Spleen (tissue), 7 donors: ENCODE results near the gene SEC16A.

Source experiments
- POLR2A ChIP-seq, 3 donors: fragments of 450-650 bp; IDR thresholded peaks; one replicate each; pipeline ENCODE4 v1.5.1; 2017; ENCODE audit warnings: antibody characterized with exemption in 3 of 3, mild to moderate bottlenecking in 1 of 3
- POLR2AphosphoS5 ChIP-seq, 3 donors: sonication (generic); formaldehyde crosslinking; IDR thresholded peaks; one replicate each; pipeline ENCODE4 v1.5.1; 2017; ENCODE audit warnings: antibody characterized with exemption in 3 of 3
- TF ChIP-seq, protein P1 (sequence below), 11 experiments: fragments of 200-600 bp in 7 of 11; fragments of 450-650 bp in 4 of 11; sonication (generic) in 4 of 11; IDR thresholded peaks in 8 of 11; conservative IDR thresholded peaks in 3 of 11; 1 replicate in 7 of 11; 2 replicates in 4 of 11; pipeline versions ENCODE4 v1.4.0 to v1.8.0; 2016 to 2021; ENCODE audit warnings: antibody characterized with exemption in 11 of 11, inconsistent platforms in 4 of 11, mild to moderate bottlenecking in 1 of 11
- donor health status: DM: no; HTN: no; CAD: no; lungs with moderate emphysema.
- donor health status: DM: no; HTN: no; CAD: no.
- donor health status: DM: no; HTN: no; CAD: no.

DNA sequence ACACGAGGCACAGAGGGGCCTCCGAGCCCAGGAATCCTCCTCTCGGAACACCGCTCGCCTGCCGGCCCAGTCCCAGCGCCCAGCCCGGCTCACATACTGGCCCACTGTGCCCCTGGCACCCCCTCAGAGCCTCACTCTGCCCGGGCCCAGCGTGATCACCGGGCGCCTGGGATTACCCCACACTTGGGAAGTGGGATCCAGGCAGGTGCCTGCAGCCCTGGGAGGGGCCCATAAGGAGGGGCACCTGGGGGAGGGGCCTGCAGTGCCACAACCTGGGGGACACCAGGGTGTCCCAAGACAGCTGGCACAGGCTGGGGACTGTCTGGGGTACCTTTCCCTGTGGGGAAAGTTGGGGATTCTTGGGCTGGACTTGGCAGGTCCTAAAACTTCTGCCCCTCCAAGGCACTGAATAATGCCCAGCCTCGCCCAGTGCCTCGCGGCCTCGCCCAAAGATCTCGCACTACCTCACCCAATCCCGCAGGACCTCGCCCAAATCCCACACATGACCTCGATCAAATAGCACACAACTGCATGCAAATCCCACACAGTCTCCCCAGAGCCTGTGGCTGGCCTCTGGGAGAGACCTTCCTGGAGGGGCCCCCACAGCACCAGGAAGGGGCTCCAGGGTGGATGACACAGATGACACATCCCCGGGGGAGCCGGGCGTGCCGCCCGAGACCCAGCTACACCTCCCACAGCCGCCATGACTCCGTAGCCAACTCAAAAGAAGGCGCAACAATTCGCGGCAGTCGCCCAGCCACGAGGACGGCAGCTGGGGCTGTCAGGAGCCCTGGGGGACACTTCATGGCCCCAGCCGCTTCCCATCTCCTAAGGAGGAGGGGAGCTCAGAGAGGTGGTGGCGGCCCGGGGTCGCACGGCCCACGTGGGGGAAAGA is 49.3 kb upstream of the SEC16A start:
- TF ChIP-seq, protein P1, sequence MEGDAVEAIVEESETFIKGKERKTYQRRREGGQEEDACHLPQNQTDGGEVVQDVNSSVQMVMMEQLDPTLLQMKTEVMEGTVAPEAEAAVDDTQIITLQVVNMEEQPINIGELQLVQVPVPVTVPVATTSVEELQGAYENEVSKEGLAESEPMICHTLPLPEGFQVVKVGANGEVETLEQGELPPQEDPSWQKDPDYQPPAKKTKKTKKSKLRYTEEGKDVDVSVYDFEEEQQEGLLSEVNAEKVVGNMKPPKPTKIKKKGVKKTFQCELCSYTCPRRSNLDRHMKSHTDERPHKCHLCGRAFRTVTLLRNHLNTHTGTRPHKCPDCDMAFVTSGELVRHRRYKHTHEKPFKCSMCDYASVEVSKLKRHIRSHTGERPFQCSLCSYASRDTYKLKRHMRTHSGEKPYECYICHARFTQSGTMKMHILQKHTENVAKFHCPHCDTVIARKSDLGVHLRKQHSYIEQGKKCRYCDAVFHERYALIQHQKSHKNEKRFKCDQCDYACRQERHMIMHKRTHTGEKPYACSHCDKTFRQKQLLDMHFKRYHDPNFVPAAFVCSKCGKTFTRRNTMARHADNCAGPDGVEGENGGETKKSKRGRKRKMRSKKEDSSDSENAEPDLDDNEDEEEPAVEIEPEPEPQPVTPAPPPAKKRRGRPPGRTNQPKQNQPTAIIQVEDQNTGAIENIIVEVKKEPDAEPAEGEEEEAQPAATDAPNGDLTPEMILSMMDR (IDR thresholded peaks at IDR 0.05 in 8 of 11, conservative IDR thresholded peaks at IDR 0.05 in 3 of 11), result no peak
- TF ChIP-seq POLR2A (IDR thresholded peaks at IDR 0.05), result no peak
- peak in 2 of 3 donors; percentile 3 to 15 for TF ChIP-seq POLR2AphosphoS5 (IDR thresholded peaks at IDR 0.05)
